Activated gamma-delta T cell (primary cell): ENCODE measurements around the gene PPP1R9B.

Experiments
- DNase-seq: peaks from one replicate; lab custom pipeline; 2025; lab: John Stamatoyannopoulos, UW

PPP1R9B gene

DNA sequence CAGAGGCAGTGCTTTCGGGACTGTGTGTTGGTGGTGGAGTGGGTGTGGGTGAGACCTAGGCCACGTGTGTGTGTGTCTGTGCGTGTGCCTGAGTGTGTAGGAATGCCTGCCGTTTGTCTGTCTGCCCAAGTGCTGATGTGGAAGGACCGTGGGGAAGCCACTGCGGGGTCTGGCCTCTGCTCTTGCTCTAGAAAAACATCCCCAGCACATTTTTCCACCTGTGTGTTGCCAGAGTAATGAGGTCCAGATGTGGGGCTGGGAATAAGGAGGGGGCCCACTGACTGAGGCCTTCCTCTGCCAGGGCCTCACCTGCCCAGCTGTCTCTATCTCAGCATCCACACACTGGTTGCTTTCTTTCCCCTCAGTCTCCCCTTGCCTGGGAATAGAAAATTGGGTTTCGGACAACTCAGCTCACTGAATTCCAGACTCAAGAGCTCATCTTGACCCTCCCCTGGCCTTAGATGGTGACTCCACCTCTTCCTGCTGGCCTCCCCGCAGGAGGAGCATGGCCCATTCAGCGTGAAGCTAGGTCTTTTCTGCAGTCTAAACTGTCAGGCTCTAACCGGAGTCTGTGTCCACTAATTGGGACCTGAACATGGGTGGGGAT, 23.0 kb upstream of the PPP1R9B start:
- DNase-seq = no peak

DNA sequence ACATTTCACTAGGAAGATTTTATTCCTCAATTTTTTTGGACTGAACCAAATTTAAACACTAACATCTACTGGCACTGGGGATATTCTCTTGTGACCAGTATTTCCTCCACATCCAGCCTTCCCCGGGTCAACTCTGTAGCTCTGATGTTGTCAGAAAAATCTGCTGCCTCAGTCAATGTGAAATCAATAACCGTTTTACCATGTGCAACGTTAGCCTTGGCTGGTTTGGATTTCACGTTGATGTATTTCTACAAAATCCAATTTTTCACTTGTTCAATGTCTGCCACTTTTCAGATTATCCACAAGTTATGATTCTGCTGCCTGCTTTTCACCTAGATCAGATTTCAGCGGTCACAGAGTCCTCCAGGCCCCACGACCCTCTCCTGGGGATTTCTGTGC, 22.5 kb upstream of the PPP1R9B start:
- no peak for DNase-seq

DNA sequence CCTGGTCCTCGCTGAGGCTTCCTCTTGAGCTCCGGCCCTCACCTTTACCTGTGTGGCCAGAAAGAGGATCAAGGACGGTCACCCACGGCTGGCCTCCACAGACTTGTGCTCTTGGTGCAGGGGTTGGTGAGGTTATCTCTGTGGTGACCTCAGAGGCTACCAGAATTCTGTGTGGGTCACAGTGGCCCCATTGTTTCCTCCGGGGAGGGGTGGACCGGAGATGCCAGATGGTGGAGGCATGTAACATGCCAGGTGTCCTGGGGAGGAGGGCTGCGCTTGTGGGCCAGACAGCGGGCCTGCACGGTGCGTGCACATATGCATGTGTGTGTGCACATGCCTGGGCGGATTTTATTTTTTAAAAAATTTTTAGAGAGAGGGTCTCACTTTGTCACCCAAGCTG, 21.7 kb upstream of the PPP1R9B start:
- no peak for DNase-seq

DNA sequence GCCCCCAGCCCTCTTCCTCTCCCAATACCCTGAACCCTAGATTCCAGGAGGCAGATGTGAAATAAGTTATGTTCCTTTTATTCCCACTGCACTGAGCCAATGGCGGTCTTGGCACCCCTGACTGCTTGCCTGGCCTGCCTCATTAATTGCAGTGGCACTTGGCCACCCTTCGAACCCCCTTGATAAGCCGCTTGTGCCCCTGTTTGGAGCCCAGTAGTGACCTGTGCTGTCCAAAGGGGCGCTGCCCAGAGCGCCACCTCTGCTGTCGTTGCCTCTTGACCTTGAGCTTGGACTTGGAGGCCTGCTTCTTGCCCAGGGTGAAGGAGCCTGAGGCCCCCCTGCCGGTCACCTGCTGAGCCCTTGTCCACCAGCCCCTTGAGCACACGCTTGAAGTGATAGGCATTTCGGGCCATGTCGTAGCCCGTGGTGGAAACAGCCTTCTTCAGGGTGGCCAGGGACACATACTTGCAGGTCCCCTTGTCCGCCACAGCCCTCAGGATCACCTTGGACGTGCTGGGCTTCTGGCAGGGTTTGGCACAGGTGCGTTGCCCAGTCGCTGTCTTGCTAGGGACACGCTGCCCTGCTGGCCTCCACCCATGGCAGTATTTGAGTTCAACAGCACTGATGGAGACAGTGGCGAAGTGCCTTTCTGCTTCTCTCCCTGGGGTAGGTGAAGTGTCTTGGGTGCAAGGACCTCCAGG, 21.0 kb upstream of the PPP1R9B start:
- no peak for DNase-seq

DNA sequence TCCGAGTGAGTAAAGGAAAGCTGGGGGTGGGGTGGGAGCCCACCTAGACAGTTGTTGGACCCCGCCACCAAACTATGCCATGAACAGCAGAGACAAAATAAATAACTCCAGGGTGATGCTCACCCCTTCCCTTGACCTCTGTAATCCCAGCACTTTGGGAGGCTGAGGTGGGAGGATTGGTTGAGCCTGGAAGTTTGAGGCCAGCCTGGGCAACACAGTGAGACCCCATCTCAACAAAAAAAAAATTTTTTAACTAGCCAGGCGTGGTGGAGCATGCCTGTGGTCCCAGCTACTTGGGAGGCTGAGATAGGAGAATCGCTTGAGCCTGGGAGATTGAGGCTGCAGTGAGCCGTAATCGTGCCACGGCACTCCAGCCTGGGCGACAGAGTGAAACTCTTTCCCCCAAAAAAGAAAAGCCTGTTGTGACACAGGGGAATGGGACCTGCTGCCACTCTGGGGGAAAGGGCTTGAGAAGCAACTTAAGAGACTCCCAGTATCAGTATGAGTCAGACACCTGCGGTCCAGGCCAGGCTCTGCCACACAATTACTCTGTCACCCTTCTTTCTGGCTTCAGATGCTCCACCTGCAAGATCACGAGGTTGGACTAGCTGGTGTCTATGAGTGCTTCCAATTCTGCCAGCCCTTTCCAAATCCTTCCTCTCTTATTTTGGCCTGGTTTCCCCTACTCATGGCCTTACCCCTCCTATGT, 20.3 kb upstream of the PPP1R9B start:
- DNase-seq = no peak

DNA sequence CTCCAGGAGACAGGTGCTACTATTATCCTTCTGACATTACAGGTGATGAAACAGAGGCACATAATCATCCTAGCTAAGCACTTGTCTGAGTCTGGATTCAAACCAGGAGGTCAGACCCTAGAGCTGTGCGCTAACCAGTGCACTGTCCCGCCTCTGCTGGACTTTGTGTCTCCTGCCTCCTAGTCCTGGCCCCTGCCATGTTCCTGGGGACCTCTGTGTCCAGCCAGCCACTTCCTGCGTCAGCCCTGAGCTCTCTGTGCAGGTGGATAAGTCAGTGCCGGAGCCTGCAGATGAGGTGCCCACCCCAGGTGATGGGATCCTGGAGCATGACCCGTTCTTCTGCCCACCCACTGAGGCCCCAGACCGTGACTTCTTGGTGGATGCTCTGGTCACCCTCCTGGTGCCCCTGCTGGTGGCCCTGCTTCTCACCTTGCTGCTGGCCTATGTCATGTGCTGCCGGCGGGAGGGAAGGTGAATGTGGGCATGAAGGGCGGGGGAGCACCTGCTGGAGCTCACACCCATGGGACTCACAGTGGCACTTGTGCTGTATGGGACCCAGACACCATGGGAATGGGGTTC, 19.5 kb upstream of the PPP1R9B start:
- no peak for DNase-seq

DNA sequence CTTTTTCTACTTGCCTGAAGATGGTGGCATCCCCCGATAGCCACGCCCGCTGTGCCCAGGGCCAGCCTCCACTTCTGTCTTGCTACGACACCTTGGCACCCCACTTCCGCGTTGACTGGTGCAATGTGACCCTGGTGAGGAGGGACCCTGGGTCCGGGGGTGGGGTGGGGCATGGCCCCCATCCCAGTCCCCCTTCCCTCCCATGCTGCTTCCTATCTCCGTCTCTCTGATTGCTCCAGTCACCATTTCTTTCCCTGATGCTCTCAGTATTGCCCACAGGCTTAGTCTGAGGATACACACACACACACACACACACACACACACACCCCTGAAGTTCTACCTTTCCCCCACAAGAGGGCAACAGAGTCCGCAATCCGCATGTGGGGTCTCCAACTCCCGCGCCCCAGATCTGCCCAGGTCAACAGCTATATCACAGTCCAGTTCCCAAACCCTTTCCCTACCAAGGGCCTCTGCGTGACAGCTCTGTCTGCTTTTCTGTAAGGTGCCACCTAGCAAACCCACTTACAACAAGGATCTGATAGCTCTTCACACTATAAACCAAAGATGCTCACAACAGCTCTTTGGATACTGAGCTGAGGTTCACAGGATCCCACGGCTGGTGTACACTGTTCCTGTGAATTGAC, 18.8 kb upstream of the PPP1R9B start:
- no peak for DNase-seq

DNA sequence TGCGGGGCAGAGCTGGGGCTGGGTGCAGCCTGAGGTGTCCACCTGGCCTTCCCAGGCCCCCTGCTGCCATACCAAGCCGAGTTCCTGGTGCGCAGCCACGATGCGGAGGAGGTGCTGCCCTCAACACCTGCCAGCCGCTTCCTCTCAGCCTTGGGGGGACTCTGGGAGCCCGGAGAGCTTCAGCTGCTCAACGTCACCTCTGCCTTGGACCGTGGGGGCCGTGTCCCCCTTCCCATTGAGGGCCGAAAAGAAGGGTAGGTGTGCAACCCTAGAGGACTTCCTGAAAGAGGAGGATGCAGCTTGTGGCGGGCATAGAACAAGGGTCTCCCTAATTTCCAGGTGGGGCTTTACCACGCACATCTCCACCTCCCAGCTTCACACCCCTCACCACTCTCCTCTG, 17.8 kb upstream of the PPP1R9B start:
- no peak for DNase-seq

DNA sequence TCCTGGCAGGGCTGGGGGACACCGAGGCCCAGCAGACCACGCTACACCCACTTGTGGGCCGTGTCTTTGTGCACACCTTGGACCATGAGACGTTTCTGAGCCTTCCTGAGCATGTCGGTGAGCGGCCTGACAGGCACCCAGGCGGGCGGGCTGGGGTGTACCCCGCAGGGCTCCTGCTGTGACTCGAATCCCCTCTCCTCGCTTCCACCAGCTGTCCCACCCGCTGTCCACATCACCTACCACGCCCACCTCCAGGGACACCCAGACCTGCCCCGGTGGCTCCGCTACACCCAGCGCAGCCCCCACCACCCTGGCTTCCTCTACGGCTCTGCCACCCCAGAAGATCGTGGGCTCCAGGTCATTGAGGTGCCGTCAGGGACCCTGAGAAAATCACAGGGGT, 16.9 kb upstream of the PPP1R9B start:
- no peak for DNase-seq

DNA sequence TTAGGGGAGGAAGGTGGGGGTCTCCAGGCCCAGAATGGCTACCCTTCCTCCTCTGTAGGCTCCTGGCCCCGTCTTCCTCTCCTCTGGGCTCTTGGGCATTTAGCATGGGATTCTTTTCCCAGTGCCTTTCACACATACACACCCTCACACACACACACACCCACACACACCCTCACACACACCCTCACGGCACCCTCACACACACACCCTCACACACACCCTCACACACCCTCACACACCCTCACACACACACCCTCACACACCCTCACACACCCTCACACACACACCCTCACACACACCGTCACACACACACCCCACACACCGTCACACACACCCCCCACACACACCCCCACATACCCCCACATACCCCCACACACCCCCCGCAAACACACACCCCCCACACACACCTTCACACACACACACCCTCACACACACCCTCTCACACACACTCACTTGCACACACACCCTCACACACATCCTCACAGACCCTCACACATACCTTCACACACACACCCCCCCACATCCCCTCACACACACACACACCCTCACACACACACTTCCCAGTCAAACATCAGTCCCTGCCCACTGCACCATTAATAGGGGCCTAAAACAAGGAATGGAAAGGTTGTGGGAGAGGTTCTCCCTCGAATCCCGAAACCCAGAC, 16.2 kb upstream of the PPP1R9B start:
- no peak for DNase-seq

DNA sequence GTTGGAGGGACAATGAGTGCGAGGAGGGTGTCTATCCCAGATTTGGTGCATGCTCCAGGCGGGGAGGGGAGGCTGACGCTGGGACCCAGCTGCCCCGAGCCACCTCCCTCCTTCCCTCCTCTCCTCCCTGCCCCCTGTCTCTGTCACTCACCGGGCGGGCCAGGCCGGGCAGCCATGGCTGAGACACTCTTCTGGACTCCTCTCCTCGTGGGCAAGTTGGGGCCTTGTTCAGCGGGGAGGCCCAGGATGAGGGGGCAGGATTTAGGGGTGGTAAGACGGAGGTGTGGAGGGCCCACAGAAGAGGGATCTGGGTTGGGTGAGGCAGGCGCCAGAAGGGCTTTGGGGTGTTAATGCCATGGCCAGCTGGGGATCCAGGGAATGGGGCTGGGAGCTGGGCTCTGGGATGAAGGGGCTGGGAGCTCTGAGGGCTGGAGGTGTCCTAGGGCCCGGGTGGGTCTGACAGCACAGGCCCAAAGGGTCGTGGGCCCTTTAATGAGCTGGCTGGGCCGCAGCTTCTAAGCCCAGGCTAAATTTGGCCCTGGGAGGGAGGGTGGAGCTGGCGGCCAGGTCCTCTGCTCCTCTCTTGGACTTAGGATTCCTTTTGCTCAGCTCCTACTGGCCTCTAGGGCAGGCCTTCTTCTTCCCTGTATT, 15.5 kb upstream of the PPP1R9B start, which contains the start of gene SGCA:
TSS of gene SGCA (plus strand) at position 139 of the 651 bp plus-strand sequence. CDS start at position 175, 36 bp downstream.
- no peak for DNase-seq

DNA sequence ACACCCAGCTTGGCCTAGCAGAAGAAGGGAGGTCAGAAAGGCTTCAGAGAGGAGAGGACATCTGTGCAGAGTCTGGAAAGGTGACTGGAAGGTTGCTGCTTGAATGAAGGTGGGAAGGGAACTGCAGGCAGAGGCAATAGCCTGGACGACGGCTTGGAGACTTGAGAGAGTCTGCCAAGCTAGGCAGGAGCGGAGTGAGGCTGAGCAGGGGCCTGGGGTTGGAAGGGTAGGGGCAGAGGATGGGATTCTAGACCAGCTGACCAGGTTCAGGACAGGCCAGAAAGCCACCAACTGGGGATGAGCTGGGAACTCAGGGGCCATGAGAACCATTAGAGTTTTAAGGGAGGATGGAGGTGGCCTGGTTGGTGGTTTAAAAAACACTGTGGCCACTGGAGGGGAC, 15.0 kb upstream of the PPP1R9B start:
- DNase-seq = no peak

DNA sequence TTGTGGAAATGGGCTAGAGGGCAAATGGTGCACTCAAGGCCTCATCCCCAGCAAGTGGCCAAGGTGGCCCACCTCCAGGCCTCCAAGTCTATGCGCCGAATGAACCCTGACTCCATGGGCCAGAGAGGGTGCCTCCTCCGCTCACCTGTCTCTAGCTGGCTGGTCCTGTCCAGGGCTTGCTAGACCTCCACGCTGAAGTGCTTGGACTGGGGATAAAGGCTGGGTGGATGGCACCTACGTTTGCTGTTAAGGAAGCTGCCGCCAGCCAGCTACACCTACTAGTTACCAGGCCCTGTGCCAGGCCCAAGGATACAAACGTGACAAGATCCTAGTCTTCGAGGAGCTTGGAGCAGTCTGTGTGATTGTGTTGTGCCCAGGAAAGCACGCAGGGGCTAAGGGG, 14.6 kb upstream of the PPP1R9B start:
- DNase-seq = no peak

DNA sequence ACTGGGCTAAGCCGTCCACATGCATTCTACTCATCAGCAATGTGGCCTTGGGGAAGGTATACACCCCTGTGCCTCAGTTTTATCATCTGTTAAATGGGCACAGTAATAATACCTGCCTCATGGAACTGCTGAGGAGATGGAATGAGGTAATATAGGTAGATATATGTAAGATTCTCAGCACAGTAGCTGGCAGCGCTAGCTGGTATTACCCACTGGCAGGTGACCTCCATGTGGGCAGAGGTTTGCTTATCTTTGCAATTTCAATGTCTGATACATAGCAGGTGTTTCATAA, 14.2 kb upstream of the PPP1R9B start:
- DNase-seq = no peak

DNA sequence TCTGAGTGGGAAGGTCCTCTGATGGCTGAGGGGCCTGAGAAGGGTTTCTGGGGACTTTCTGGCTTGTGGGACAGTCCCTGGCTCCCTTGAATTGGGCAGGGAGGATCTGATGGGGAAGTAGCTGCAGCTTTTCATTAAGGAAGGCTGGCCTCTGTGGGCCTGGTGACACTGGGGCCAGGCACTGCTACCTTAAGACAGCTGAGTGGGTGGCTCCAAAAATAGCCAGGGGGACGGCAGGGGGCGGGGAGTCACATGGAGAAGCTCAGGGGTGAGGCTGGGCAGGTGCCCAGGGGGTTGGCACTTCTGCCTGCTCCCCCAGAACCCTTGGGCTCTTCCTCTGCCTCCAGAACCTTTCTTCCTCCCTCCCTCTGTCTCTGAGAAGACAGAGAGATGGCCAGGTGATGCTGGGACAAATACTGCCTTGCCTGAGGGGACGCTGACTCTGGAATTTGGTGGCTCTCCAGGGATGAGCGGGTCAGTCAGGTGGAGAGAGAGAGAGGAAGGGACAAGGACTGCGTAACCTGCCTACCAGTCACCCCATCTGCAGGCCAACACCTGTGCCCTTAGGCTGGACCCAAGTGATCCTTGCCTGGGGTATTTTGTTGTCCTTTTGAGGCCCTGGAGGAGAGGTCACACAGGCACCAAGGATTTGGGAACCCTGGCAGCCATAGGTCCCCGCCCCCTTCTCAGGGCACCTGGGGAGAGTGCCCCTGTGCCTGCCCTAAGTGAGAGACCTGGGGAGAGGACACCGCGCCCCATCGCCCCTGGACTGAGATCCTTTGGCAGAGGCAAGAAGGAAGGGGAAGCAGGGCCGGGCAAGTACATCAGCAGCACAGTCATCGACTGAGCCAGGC, 13.6 kb upstream of the PPP1R9B start:
- DNase-seq = no peak

DNA sequence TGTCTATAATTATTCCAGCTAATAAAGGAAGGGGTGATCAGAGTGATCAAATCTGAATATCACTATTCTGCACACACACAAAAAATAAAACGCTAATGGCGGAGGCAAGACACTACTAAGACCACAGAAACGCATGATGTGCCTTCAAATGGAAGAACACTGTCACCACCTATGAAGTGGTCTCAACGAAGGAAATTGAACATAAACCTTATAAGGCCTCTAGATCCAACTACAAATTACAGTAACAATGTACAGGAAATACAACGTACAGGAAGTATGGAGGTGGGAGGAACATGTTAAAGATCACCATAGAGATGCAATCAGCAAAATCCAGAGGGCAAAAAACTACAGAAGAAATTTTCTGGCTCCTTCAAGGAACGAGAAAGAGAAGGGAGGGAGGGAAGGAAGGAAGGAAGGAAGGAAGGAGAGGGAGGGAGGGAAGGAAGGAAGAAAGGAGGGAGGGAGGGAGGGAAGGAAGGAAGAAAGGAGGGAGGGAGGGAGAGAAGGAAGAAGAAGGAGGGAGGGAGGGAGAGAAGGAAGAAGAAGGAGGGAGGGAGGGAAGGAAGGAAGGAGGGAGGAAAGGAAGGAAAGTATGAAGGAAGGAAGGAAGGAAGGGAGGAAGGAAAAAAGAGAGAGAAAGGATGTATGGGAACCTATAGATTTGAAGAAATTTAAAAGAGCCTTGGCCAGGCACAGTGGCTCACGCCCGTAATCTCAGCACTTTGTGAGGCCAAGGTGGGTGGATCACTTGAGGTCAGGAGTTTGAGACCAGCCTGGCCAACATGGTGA, 12.2 kb upstream of the PPP1R9B start:
- DNase-seq = no peak

DNA sequence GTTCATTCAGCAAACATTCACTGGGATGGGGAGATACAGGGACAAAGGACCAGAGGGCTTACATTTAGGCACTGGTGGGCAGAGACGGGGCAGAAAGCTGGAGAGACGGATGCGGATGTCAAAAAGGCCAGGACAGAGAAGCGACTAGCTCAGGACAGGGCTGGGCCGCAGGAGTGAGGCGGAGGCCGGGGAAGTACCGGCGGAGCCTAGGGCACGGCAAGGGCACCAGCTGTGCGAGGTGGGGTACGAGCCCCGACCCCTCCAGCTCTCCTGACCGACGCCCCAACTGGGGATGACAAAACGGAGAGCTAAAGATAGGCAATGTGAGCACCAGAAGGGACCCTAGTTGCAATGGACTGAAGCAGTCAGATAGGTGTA, 11.4 kb upstream of the PPP1R9B start:
- no peak for DNase-seq

DNA sequence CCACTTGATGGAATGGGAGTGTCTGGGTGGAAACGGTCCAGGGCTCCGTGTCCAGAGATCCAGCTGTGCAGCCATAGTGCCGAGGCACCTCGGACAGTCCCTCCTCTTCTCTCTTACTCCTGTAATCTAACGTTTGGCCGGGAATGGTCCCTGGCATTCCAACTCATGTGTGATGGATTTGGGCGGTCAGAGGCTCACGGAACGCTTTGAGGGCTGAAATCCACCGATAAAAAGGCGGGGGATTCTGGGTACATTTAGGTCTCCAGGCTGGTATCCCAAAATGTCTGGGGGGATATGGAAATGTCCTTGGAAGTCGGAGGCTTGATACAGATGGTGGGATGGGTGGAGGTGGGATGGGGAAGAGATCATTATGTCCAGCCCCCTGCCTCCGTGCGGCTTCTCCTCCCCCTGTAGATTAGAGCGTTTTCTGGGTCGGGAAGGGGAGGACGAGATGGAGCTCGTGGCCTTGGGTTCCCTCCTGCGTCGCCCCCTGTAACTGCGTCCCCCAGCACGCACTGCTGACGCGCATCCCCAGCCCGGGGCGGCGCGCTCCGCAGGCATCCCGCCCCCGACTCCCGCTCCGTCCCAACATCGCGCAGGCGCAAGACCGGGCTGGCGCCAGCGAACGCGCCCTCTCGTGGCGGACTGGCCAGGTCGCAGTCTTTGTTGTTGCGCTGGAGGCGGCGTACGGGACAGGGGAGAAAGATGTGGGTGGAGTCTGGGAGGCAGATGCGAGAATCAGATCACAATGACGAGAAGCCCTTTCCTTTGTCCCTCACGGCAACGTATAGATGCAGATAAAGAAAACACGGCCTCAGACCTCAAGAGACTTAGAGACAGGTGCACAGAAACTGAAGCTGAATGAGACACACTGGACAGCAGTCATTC, 10.8 kb upstream of the PPP1R9B start:
- DNase-seq = peak; percentile 87

DNA sequence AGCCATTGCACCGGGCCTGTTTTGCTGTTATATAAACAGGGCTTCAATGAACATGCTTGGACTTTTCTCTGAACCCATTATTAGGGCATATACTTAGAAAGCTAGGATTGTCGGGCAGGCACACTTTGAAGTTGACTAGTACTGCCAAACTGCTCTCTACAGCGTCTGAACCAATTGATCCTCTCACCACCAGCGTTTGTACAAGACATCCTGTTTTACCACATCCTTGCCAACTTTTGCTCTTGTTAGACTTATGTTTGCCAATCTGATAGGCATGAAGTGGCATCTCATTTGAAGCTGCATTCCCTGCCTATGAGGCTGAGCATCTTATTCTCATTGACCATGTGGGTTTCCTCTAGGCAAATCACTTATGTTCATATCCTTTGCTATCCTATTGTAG, 7.4 kb upstream of the PPP1R9B start:
- no peak for DNase-seq
